ENCODE measurements around the gene SLIT3. TPM values are rescaled to one million over a fixed set of nuclear protein-coding genes. Genes with fewer than 3 reads are reported as not detected.

Gene SLIT3
- total RNA-seq, 4 donors from 2014 or later, result 10.8 to 30.8 (median 18.4) TPM

- 85% methylated on average over 4 of the region's 5 CpGs for WGBS
- Histone ChIP-seq H3K27ac (no peak overlapping the region), H3K36me3 (peaks cover 3% of the 10 kb centered on the region), H3K9me3 (no peaks in the 10 kb centered on the region), H3K27me3 (no peaks in the 10 kb centered on the region), H3K4me3 (no peak overlapping the region), H3K4me1 (peaks cover 4% of the 10 kb centered on the region)
- no peak for TF ChIP-seq POLR2A (IDR thresholded peaks at IDR 0.05)
- TF ChIP-seq CTCF (IDR thresholded peaks at IDR 0.05), result no peak
- TF ChIP-seq POLR2AphosphoS5 (IDR thresholded peaks at IDR 0.05), result no peak
- TF ChIP-seq EP300 (IDR thresholded peaks at IDR 0.05), result no peak
- DNase-seq (ENCODE audit: low spot score in 2 of 2), result no peak
These were observed 626.0 kb downstream of the SLIT3 start for GRCh38 chr5:168674893-168675482.

GRCh38 chr5:168672888-168673287, 628.1 kb downstream of the SLIT3 start:
- H3K27ac ChIP-seq, result no peak overlapping the region
- WGBS, result 89% methylated on average over 4 of the region's 4 CpGs
- no peaks in the 10 kb centered on the region for H3K9me3 ChIP-seq
- peaks cover 8% of the 10 kb centered on the region for H3K36me3 ChIP-seq
- H3K27me3 ChIP-seq, result no peaks in the 10 kb centered on the region
- TF ChIP-seq EP300 (IDR thresholded peaks at IDR 0.05), result no peak
- no peak for TF ChIP-seq CTCF (IDR thresholded peaks at IDR 0.05)
- no peak for TF ChIP-seq POLR2AphosphoS5 (IDR thresholded peaks at IDR 0.05)
- no peak for TF ChIP-seq POLR2A (IDR thresholded peaks at IDR 0.05)
- H3K4me1 ChIP-seq, result no peaks in the 10 kb centered on the region
- no peak overlapping the region for H3K4me3 ChIP-seq
- no peak for DNase-seq (ENCODE audit: low spot score in 2 of 2)

GRCh38 chr5:168672016-168672415, 628.9 kb downstream of the SLIT3 start:
- H3K4me1 ChIP-seq, result no peaks in the 10 kb centered on the region
- H3K4me3 ChIP-seq, result no peak overlapping the region
- no peaks in the 10 kb centered on the region for H3K9me3 ChIP-seq
- TF ChIP-seq POLR2A (IDR thresholded peaks at IDR 0.05), result no peak
- TF ChIP-seq CTCF (IDR thresholded peaks at IDR 0.05), result no peak
- no peak for TF ChIP-seq EP300 (IDR thresholded peaks at IDR 0.05)
- TF ChIP-seq POLR2AphosphoS5 (IDR thresholded peaks at IDR 0.05), result no peak
- no peak for DNase-seq (ENCODE audit: low spot score in 2 of 2)
- no peaks in the 10 kb centered on the region for H3K27me3 ChIP-seq
- H3K27ac ChIP-seq, result no peak overlapping the region
- 76% methylated on average over 6 of the region's 6 CpGs for WGBS
- peaks cover 8% of the 10 kb centered on the region for H3K36me3 ChIP-seq

GRCh38 chr5:168670881-168671575, 629.9 kb downstream of the SLIT3 start:
- no peak for TF ChIP-seq POLR2A (IDR thresholded peaks at IDR 0.05)
- TF ChIP-seq POLR2AphosphoS5 (IDR thresholded peaks at IDR 0.05), result no peak
- TF ChIP-seq EP300 (IDR thresholded peaks at IDR 0.05), result no peak
- no peak for TF ChIP-seq CTCF (IDR thresholded peaks at IDR 0.05)
- no peak overlapping the region for H3K4me3 ChIP-seq
- H3K4me1 ChIP-seq, result no peaks in the 10 kb centered on the region
- 92% methylated on average over 2 of the region's 22 CpGs for WGBS
- no peaks in the 10 kb centered on the region for H3K27me3 ChIP-seq
- H3K36me3 ChIP-seq, result peaks cover 12% of the 10 kb centered on the region
- no peak for DNase-seq (ENCODE audit: low spot score in 2 of 2)
- H3K27ac ChIP-seq, result no peak overlapping the region
- H3K9me3 ChIP-seq, result no peaks in the 10 kb centered on the region

GRCh38 chr5:168669668-168670378, 631.1 kb downstream of the SLIT3 start:
- Histone ChIP-seq H3K36me3 (peaks cover 12% of the 10 kb centered on the region), H3K4me3 (no peak overlapping the region), H3K4me1 (no peaks in the 10 kb centered on the region), H3K27me3 (no peaks in the 10 kb centered on the region), H3K27ac (no peak overlapping the region), H3K9me3 (no peaks in the 10 kb centered on the region)
- DNase-seq (ENCODE audit: low spot score in 2 of 2), result no peak
- no peak for TF ChIP-seq POLR2A (IDR thresholded peaks at IDR 0.05)
- 94% methylated on average over 5 of the region's 6 CpGs for WGBS

All from suprapubic skin (tissue), 4 donors.